Ishikawa (cell line): ENCODE measurements around the gene TNFRSF18.

ENCODE experiments used
- CEBPB ChIP-seq: IDR thresholded peaks from 2 replicates; pipeline ENCODE4 v1.6.1; 2012
- CREB1 ChIP-seq: IDR thresholded peaks from 2 replicates; pipeline ENCODE4 v1.6.1; 2012; ENCODE audit warnings: low read depth
- EGR1 ChIP-seq: IDR thresholded peaks from 2 replicates; pipeline ENCODE4 v1.6.1; 2012
- EP300 ChIP-seq: IDR thresholded peaks from 2 replicates; pipeline ENCODE4 v1.6.1; 2012; ENCODE audit warnings: borderline replicate concordance
- FOXM1 ChIP-seq: IDR thresholded peaks from 2 replicates; pipeline ENCODE4 v1.6.1; 2012; ENCODE audit warnings: low read depth, borderline replicate concordance
- MAX ChIP-seq: IDR thresholded peaks from 2 replicates; pipeline ENCODE4 v1.6.1; 2012
- NFIC ChIP-seq: IDR thresholded peaks from 2 replicates; pipeline ENCODE4 v1.6.1; 2012
- RAD21 ChIP-seq: IDR thresholded peaks from 2 replicates; pipeline ENCODE4 v1.6.1; 2012; ENCODE audit warnings: low read depth
- REST ChIP-seq: IDR thresholded peaks from 2 replicates; pipeline ENCODE4 v1.6.1; 2012; ENCODE audit warnings: low read depth, mild to moderate bottlenecking
- TAF1 ChIP-seq: IDR thresholded peaks from 2 replicates; pipeline ENCODE4 v1.6.1; 2012; ENCODE audit warnings: low read depth, mild to moderate bottlenecking
- TCF12 ChIP-seq: IDR thresholded peaks from 2 replicates; pipeline ENCODE4 v1.6.1; 2012; ENCODE audit warnings: low read depth
- TEAD4 ChIP-seq: IDR thresholded peaks from 2 replicates; pipeline ENCODE4 v1.6.1; 2012
- USF1 ChIP-seq: IDR thresholded peaks from 2 replicates; pipeline ENCODE4 v1.6.1; 2012
- YY1 ChIP-seq: IDR thresholded peaks from 2 replicates; pipeline ENCODE4 v1.6.1; 2012; ENCODE audit warnings: low read depth
- ZBTB7A ChIP-seq: IDR thresholded peaks from 2 replicates; pipeline ENCODE4 v1.6.1; 2012; ENCODE audit warnings: low read depth

Gene TNFRSF18

GRCh38 chr1:1208713-1209433 is 2.5 kb upstream of the TNFRSF18 start:
- TF ChIP-seq TAF1, result no peak
- TF ChIP-seq RAD21, result no peak
- no peak for TF ChIP-seq CEBPB
- no peak for TF ChIP-seq EP300
- TF ChIP-seq USF1, result no peak
- no peak for TF ChIP-seq EGR1
- no peak for TF ChIP-seq CREB1
- no peak for TF ChIP-seq REST
- no peak for TF ChIP-seq FOXM1
- TF ChIP-seq YY1, result no peak
- no peak for TF ChIP-seq NFIC
- TF ChIP-seq ZBTB7A, result no peak
- TF ChIP-seq TEAD4, result no peak
- TF ChIP-seq TCF12, result no peak
- no peak for TF ChIP-seq MAX

- TF ChIP-seq CEBPB, result no peak
- TF ChIP-seq MAX, result no peak
- TF ChIP-seq CREB1, result no peak
- TF ChIP-seq REST, result no peak
- no peak for TF ChIP-seq EGR1
- TF ChIP-seq TAF1, result no peak
- no peak for TF ChIP-seq RAD21
- no peak for TF ChIP-seq TEAD4
- TF ChIP-seq TCF12, result no peak
- no peak for TF ChIP-seq NFIC
- TF ChIP-seq FOXM1, result no peak
Measured at GRCh38 chr1:1207571-1207892, 1.1 kb upstream of the TNFRSF18 start.

- TF ChIP-seq CREB1, result no peak
- no peak for TF ChIP-seq MAX
- no peak for TF ChIP-seq USF1
- no peak for TF ChIP-seq TEAD4
- no peak for TF ChIP-seq FOXM1
Measured at GRCh38 chr1:1206966-1207531, 657 bp upstream of the TNFRSF18 start.

- TF ChIP-seq CEBPB (no peak), CREB1 (no peak), EGR1 (no peak), TCF12 (no peak), TAF1 (no peak), USF1 (no peak), RAD21 (no peak; the same call in 1 of the 2 replicates), YY1 (no peak), NFIC (no peak), TEAD4 (no peak), ZBTB7A (no peak), MAX (no peak), FOXM1 (no peak), REST (no peak), EP300 (no peak)
Measured at GRCh38 chr1:1205769-1206375, 520 bp downstream of the TNFRSF18 start.
